Heart left ventricle (tissue), 16 donors: Measurements from ENCODE around the gene ING1. TPM values are rescaled to one million over a fixed set of nuclear protein-coding genes. Genes with fewer than 3 reads are reported as not detected.

ENCODE experiments used
- ATAC-seq, 4 donors: fragments of 200-7000 bp; cut with Tn5 transposase; one replicate each; pipeline ENCODE4 v1.9.1; 2020 to 2022; ENCODE audit warnings: moderate library complexity in 4 of 4, mild to moderate bottlenecking in 3 of 4, moderate number of reproducible peaks in 1 of 4
- DNase-seq, 5 donors: peaks; one replicate each; pipeline ENCODE4 v3.0.0-alpha.2; 2020
- H3K27ac ChIP-seq, 12 donors: fragments of 200-600 bp; sonication (generic) in 4 of 12; one replicate each; pipeline versions ENCODE4 v1.5.0 to v1.8.0; 2016 to 2022; ENCODE audit warnings: mild to moderate bottlenecking in 2 of 12
- H3K27me3 ChIP-seq, 9 donors: fragments of 200-600 bp; sonication (generic) in 2 of 9; one replicate each; pipeline versions ENCODE4 v1.5.1 to v1.8.0; 2016 to 2022; ENCODE audit warnings: mild to moderate bottlenecking in 3 of 9
- H3K36me3 ChIP-seq, 9 donors: fragments of 200-600 bp; sonication (generic) in 2 of 9; one replicate each; pipeline versions ENCODE4 v1.5.0 to v1.8.0; 2018 to 2022; ENCODE audit warnings: mild to moderate bottlenecking in 2 of 9
- H3K4me1 ChIP-seq, 12 donors: fragments of 200-600 bp; sonication (generic) in 4 of 12; one replicate each; pipeline versions ENCODE4 v1.5.0 to v1.8.0; 2016 to 2022; ENCODE audit warnings: mild to moderate bottlenecking in 3 of 12
- H3K4me3 ChIP-seq, 12 donors: fragments of 200-600 bp; sonication (generic) in 4 of 12; one replicate each; pipeline versions ENCODE4 v1.5.0 to v1.8.0; 2017 to 2022; ENCODE audit warnings: mild to moderate bottlenecking in 9 of 12, moderate library complexity in 4 of 12
- H3K9me3 ChIP-seq, 12 donors: fragments of 200-600 bp; sonication (generic) in 4 of 12; one replicate each; pipeline versions ENCODE4 v1.5.0 to v1.8.0; 2016 to 2022; ENCODE audit warnings: mild to moderate bottlenecking in 1 of 12
- POLR2A ChIP-seq, 2 donors: fragments of 450-650 bp; IDR thresholded peaks; one replicate each; pipeline ENCODE4 v1.6.1; 2017; ENCODE audit warnings: antibody characterized with exemption in 2 of 2, mild to moderate bottlenecking in 2 of 2, moderate library complexity in 2 of 2
- WGBS, 4 donors: extraction: QIAGEN DNeasy Blood & Tissue Kit in 2 of 4; methylation state at CpG; one replicate each; pipeline versions ENCODE4 v1.1.5 to v1.1.7; 2013 to 2018; 5-methylcytosine and 5-hydroxymethylcytosine counted together
- intact Hi-C, 10 donors: fragments of 100-400 bp; cut with DNase I; formaldehyde crosslinking; loops; one replicate each; pipeline versions ENCODE4 v1.11.1 to v1.14.2; 2022
- polyA plus RNA-seq, 2 donors: library from polyadenylated mRNA; stranded (reverse); fragments of 200-250 nt; gene quantifications; one replicate each; pipeline ENCODE4 v1.2.3, GENCODE V29; 2013
- total RNA-seq, 9 donors: library from RNA; depleted of rRNA in 2 of 9; stranded (reverse); fragments of >200 nt in 2 of 9; fragmentation: NEBNext Ultra II Directional in 3 of 9; extraction: Animal tissue kit (Norgen Biotek cat#: 25700) in 3 of 9; gene quantifications; one replicate each; pipeline versions ENCODE4 v1.1.0 to v1.2.4, GENCODE V29; 2016 to 2023
- TF ChIP-seq, protein P1 (sequence below), 12 donors: fragments of 200-600 bp; sonication (generic) in 4 of 12; IDR thresholded peaks; one replicate each; pipeline versions ENCODE4 v1.5.0 to v1.8.0; 2018 to 2022; ENCODE audit warnings: antibody characterized with exemption in 12 of 12, mild to moderate bottlenecking in 5 of 12
- donor health status: ischemic (EF 13 %, LVEDD 7.1; RV severe dilation, severe dysfunction).
- donor health status: healthy with polysubstance abuse.
- donor health status: DM: no; HTN: yes; CAD: no.
- donor health status: DM: no; HTN: no; CAD: no.
- donor health status: ischemic (EF 25% LVEDD 6.9; RV normal size, moderate dysfunction).
- donor health status: ischemic (EF 25% LVEDD 5.7; RV mildly dilated, moderate dysfunction).
- donor health status: healthy.
- donor health status: DM: yes; HTN: yes; CAD: no.
- donor health status: ischemic (EF 35%, LVEDD 5.7; RV mildly dilated, moderate dysfunction).
- donor health status: nonischemic (EF 11% LVEDD 7.7; RV severe dilation, severe dysfunction).
- donor health status: DM: yes; HTN: yes; CAD: no.
- donor health status: PGD.
- donor health status: ischemic (EF 29% LVEDD 5.4; RV normal size, mild dysfunction).
- donor health status: nonischemic (EF 23%, LVEDD 6.1; RV moderate dilation, normal function).

Gene ING1
- total and polyA plus RNA-seq, 11 donors = 4.8 to 18.0 (median 6.6) TPM

DNA sequence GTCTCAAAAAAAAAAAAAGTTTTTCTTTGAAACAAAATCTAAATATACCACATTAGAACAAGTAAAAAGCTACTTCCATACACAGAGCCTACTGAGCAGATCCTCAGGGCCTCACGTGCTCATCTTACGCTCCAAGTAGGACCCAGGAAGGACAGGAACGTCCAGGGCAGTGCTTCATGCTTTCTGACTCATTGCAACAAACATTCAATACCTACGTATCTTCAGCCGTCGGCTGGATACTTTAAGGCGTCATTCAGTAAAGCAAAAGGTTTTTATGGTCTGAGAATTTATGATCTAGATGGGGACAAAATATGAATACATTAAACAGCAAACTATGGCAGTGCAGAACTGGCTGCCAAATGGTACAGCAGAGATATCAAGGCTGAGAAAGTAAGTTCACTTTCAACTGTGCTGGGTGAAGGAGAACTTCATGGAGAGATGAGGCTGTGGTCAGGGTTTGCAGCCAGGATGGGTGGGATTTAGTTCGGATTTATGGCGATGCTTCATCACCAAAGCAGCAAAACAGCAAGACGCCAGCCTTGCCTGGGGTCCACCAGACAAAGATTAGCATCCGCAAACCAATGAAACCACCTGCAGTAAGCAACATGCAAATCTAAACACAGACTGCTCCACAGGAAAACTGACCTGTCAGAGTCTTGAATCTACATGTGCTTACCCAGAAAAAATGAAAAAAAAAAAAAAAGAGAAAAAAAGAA lies 28.0 kb upstream of the ING1 start:
- peaks cover 0 to 100% (median 88%) of the 10 kb centered on the region in 9 donors for H3K36me3 ChIP-seq
- intact Hi-C loops = loop anchor here in 1 of 10 donors (10.0 kb wide), 1 partner anchor 129 kb away; no protein-coding TSS in a partner anchor
- TF ChIP-seq POLR2A (IDR thresholded peaks at IDR 0.05) = no peak
- no peaks in the 10 kb centered on the region for H3K27me3 ChIP-seq
- no peaks in the 10 kb centered on the region for H3K9me3 ChIP-seq
- DNase-seq (no peak), ATAC-seq (no peak)
- no peaks in the 10 kb centered on the region for H3K4me1 ChIP-seq
- peak overlapping the region in 1 of 12 donors; percentile 85 for H3K27ac ChIP-seq
- H3K4me3 ChIP-seq = no peak overlapping the region
- WGBS, 4 donors = 90 to 94% (median 92%) methylated on average over 11 of the region's 11 CpGs

DNA sequence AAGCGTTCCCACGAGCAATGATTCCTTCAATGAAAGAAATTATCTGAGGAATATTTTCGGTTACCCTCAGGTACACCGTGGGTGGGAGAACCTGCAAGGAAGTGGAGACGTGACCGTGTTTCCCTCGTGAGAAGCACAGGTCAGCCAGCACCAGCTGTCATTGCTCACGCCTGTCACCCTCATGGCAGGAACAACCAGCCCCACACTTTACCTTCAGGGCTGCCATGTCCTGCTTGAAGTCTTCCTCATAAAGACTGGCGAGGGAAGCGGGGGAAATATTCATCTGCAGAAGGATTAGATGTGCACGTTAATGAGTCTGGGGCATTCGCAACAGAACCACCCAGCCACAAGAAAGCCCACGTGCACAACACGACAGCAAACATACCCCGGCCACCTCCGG lies 25.8 kb upstream of the ING1 start:
- H3K36me3 ChIP-seq = peaks cover 0 to 90% (median 73%) of the 10 kb centered on the region in 9 donors
- no peak overlapping the region for H3K27ac ChIP-seq
- no peak for TF ChIP-seq POLR2A (IDR thresholded peaks at IDR 0.05)
- TF ChIP-seq, protein P1, sequence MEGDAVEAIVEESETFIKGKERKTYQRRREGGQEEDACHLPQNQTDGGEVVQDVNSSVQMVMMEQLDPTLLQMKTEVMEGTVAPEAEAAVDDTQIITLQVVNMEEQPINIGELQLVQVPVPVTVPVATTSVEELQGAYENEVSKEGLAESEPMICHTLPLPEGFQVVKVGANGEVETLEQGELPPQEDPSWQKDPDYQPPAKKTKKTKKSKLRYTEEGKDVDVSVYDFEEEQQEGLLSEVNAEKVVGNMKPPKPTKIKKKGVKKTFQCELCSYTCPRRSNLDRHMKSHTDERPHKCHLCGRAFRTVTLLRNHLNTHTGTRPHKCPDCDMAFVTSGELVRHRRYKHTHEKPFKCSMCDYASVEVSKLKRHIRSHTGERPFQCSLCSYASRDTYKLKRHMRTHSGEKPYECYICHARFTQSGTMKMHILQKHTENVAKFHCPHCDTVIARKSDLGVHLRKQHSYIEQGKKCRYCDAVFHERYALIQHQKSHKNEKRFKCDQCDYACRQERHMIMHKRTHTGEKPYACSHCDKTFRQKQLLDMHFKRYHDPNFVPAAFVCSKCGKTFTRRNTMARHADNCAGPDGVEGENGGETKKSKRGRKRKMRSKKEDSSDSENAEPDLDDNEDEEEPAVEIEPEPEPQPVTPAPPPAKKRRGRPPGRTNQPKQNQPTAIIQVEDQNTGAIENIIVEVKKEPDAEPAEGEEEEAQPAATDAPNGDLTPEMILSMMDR (IDR thresholded peaks at IDR 0.05) = no peak
- intact Hi-C loops = loop anchor here in 1 of 10 donors (10.0 kb wide), 1 partner anchor 127 kb away; no protein-coding TSS in a partner anchor
- H3K27me3 ChIP-seq = no peaks in the 10 kb centered on the region
- DNase-seq = no peak
- WGBS, 4 donors = 85 to 94% (median 94%) methylated on average over 16 of the region's 16 CpGs
- ATAC-seq = no peak
- no peaks in the 10 kb centered on the region for H3K9me3 ChIP-seq
- H3K4me3 ChIP-seq = no peak overlapping the region
- H3K4me1 ChIP-seq = no peaks in the 10 kb centered on the region

DNA sequence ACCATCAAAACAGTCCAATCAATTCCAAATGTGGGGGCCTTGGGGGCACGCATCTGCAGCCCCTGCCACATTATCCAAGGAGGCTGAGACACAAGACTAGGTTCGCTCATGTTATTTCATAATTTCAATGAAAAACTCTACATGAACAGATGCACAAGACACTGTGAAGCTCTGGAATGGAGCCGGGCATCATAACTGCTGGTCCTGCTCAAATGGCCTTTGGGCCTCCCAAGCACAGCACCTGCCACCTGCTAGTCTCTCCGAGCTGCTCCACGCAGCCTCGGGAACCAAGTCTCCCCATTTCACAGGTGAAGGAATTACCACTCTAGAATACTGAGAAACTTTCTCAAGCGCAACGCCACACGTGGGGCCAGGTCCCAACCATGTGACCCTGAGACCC lies 24.5 kb upstream of the ING1 start:
- no peak overlapping the region for H3K27ac ChIP-seq
- no peaks in the 10 kb centered on the region for H3K9me3 ChIP-seq
- no peak for ATAC-seq
- H3K4me1 ChIP-seq = no peaks in the 10 kb centered on the region
- H3K27me3 ChIP-seq = no peaks in the 10 kb centered on the region
- intact Hi-C loops = loop anchor here in 1 of 10 donors (10.0 kb wide), 1 partner anchor 126 kb away; no protein-coding TSS in a partner anchor
- peaks cover 0 to 88% (median 74%) of the 10 kb centered on the region in 9 donors for H3K36me3 ChIP-seq
- no peak for DNase-seq
- TF ChIP-seq, protein P1 (IDR thresholded peaks at IDR 0.05) = no peak
- no peak for TF ChIP-seq POLR2A (IDR thresholded peaks at IDR 0.05)
- 82 to 92% (median 90%) methylated on average over 9 of the region's 9 CpGs for WGBS, 4 donors
- H3K4me3 ChIP-seq = no peak overlapping the region

DNA sequence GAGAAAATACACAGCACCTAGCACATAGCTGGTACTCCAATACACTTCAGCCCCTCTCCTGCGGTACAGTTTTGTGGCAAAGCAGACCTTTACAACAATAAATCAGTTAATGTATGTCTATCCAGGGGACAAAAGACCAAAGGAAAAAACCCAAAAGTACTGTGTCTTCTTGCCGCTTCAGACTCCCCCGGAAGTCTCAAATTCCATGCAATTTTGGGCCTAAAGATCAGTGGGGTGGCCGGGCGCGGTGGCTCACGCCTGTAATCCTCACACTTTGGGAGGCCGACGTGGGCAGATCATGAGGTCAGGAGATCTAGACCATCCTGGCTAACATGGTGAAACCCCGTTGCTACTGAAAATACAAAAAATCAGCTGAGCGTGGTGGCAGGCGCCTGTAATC lies 23.8 kb upstream of the ING1 start:
- Histone ChIP-seq H3K27ac (no peak overlapping the region), H3K9me3 (no peaks in the 10 kb centered on the region), H3K36me3 (peaks cover 0 to 88% (median 74%) of the 10 kb centered on the region in 9 donors), H3K4me1 (no peaks in the 10 kb centered on the region), H3K27me3 (no peaks in the 10 kb centered on the region), H3K4me3 (no peak overlapping the region)
- 92 to 95% (median 93%) methylated on average over 12 of the region's 12 CpGs for WGBS, 4 donors
- intact Hi-C loops = loop anchor here in 1 of 10 donors (10.0 kb wide), 1 partner anchor 125 kb away; no protein-coding TSS in a partner anchor
- ATAC-seq (no peak), DNase-seq (no peak)
- TF ChIP-seq, protein P1 (IDR thresholded peaks at IDR 0.05) = no peak
- TF ChIP-seq POLR2A (IDR thresholded peaks at IDR 0.05) = no peak
